ENCODE data around the gene DIAPH2.

Gene DIAPH2

GRCh38 chrX:97616883-97617530 is 932.4 kb downstream of the DIAPH2 start:
- peak; percentile 0 for DNase-seq

- DNase-seq: no peak
Observed at GRCh38 chrX:97619499-97619898, 934.9 kb downstream of the DIAPH2 start.

GRCh38 chrX:97622111-97622510 is 937.5 kb downstream of the DIAPH2 start:
- no peak for DNase-seq

- no peak for DNase-seq
Observed at GRCh38 chrX:97628326-97628725, 943.7 kb downstream of the DIAPH2 start.

GRCh38 chrX:97628807-97629596 is 944.4 kb downstream of the DIAPH2 start:
- no peak for DNase-seq

- no peak for DNase-seq
Observed at GRCh38 chrX:97629597-97629985, 944.9 kb downstream of the DIAPH2 start.

- DNase-seq: no peak
Observed at GRCh38 chrX:97633798-97634197, 949.2 kb downstream of the DIAPH2 start.

- DNase-seq: no peak
Observed at GRCh38 chrX:97636473-97637140, 952.0 kb downstream of the DIAPH2 start.

- DNase-seq: no peak
Observed at GRCh38 chrX:97637289-97637688, 952.6 kb downstream of the DIAPH2 start.

- no peak for DNase-seq
Observed at GRCh38 chrX:97638621-97639020, 954.0 kb downstream of the DIAPH2 start.

- DNase-seq: no peak
Observed at GRCh38 chrX:97639526-97639925, 954.9 kb downstream of the DIAPH2 start.

Measured in NK-92 treated with Interleukin-12 subunit alpha and Interleukin-12 subunit beta, amount 100 ng/mL, for 24 hours (cell line).